ENCODE data around the gene ZNF236. TPM values are rescaled to one million over a fixed set of nuclear protein-coding genes. Genes with fewer than 3 reads are reported as not detected.

Gene ZNF236
- total and polyA plus RNA-seq, 2 of the 8 experiments (the other 6 are each of a cell fraction or from before 2014, with no cell fraction given), result 6.7 to 14.5 TPM

GRCh38 chr18:77001041-77001440, 178.7 kb downstream of the ZNF236 start:
- Histone ChIP-seq H3K23ac (ENCODE audit: insufficient read length) (no peak overlapping the region), H3K9ac (replicated peaks in 1 of 4; ENCODE audit: extremely low read depth in 1 of 4, low read depth in 3 of 4, low read length in 3 of 4) (no peak overlapping the region), H3K56ac (replicated peaks; ENCODE audit: insufficient read length, low read depth, low read length) (no peak overlapping the region), H2BK5ac (ENCODE audit: low read depth, low read length) (no peak overlapping the region), H3K9me3 (ENCODE audit: insufficient read depth in 2 of 2, low read depth in 1 of 2, low read length in 1 of 2) (no peaks in the 10 kb centered on the region), H3K4me3 (ENCODE audit: extremely low read depth in 1 of 4, insufficient read depth in 2 of 4, low read depth in 3 of 4, low read length in 4 of 4) (no peak overlapping the region), H3K79me1 (ENCODE audit: low read depth, low read length) (no peaks in the 10 kb centered on the region), H2BK12ac (ENCODE audit: low read depth, low read length) (no peak overlapping the region), H4K5ac (ENCODE audit: insufficient read length, low read depth, low read length) (no peak overlapping the region), H2BK120ac (replicated peaks; ENCODE audit: low read depth, low read length) (no peak overlapping the region), H3K23me2 (ENCODE audit: low read depth, low read length) (no peaks in the 10 kb centered on the region), H2AK5ac (ENCODE audit: low read depth, low read length) (no peak overlapping the region), H3K27me3 (replicated peaks in 1 of 4; ENCODE audit: control insufficient read depth in 3 of 4, extremely low read depth in 1 of 4, insufficient read depth in 3 of 4, low read length in 3 of 4) (no peaks in the 10 kb centered on the region; a peak in 1 of 7 replicates), H3K4ac (replicated peaks; ENCODE audit: insufficient read length, low read depth, low read length) (no peak overlapping the region), H3K4me1 (replicated peaks in 1 of 4; ENCODE audit: control insufficient read depth in 3 of 4, insufficient read depth in 4 of 4, low read length in 3 of 4) (no peaks in the 10 kb centered on the region), H3K18ac (ENCODE audit: extremely low read depth, low read length) (no peak overlapping the region), H2BK15ac (ENCODE audit: low read length) (no peak overlapping the region), H2BK20ac (ENCODE audit: low read length) (no peak overlapping the region), H3K14ac (ENCODE audit: insufficient read length) (no peak overlapping the region), H4K91ac (replicated peaks; ENCODE audit: insufficient read length, low read length) (no peak overlapping the region), H2AFZ (ENCODE audit: low read length) (no peak overlapping the region), H4K20me1 (replicated peaks in 1 of 2; ENCODE audit: control insufficient read depth in 1 of 2, insufficient read depth in 2 of 2, low read length in 2 of 2) (no peaks in the 10 kb centered on the region), H4K8ac (ENCODE audit: extremely low read depth, insufficient read depth, low read length) (no peak overlapping the region), H3K4me2 (ENCODE audit: insufficient read depth in 1 of 2, low read depth in 2 of 2, low read length in 2 of 2) (no peak overlapping the region), H3K27ac (ENCODE audit: low read depth, low read length) (no peak overlapping the region), H3K36me3 (ENCODE audit: control insufficient read depth in 2 of 4, insufficient read depth in 4 of 4, low read length in 3 of 4) (no peaks in the 10 kb centered on the region), H3K79me2 (ENCODE audit: control insufficient read depth in 1 of 2, insufficient read depth in 2 of 2, low read length in 2 of 2) (no peaks in the 10 kb centered on the region)
- POLR2A ChIA-PET (ENCODE audit: partially characterized antibody), result no interaction called here
- TF ChIP-seq SIRT6 (IDR thresholded peaks at IDR 0.05; ENCODE audit: low read length) (no peak), POLR2A (IDR thresholded peaks at IDR 0.05; ENCODE audit: control extremely low read depth in 1 of 2, low read depth in 2 of 2, low read length in 2 of 2) (no peak), CEBPB (IDR thresholded peaks at IDR 0.05; ENCODE audit: low read depth, low read length) (no peak), GABPA (IDR thresholded peaks at IDR 0.05; ENCODE audit: borderline replicate concordance, insufficient read depth, low read length) (no peak), SP1 (IDR thresholded peaks at IDR 0.05; ENCODE audit: low read depth, low read length) (no peak), EGR1 (IDR thresholded peaks at IDR 0.05; ENCODE audit: borderline replicate concordance, low read depth, low read length) (no peak), SAP30 (IDR thresholded peaks at IDR 0.05; ENCODE audit: insufficient read depth, insufficient replicate concordance, low read length) (no peak), GTF2F1 (IDR thresholded peaks at IDR 0.05; ENCODE audit: borderline replicate concordance, low read depth, low read length) (no peak)
- 88% methylated on average over 19 of the region's 19 CpGs; no CpG with 5 or more reads in 1 of the 2 experiments for WGBS, 2 experiments (ENCODE audit: extremely low coverage in 1 of 2, insufficient coverage in 1 of 2, insufficient read length in 1 of 2, insufficient replicate concordance in 2 of 2, low coverage in 1 of 2, low lambda C conversion rate in 2 of 2, missing lambda C conversion rate in 1 of 2)
- no peak for FAIRE-seq
- no peak for DNase-seq (ENCODE audit: low read depth in 1 of 2, low spot score in 2 of 2)
- CTCF ChIA-PET (ENCODE audit: partially characterized antibody), result interaction anchor here (0.8 to 4.4 kb wide), 33 partner anchors 10 to 211 kb away, joined by 3 to 38 read pairs (median 4); no protein-coding TSS in a partner anchor

Measured in H1 (cell line).